Suprapubic skin (tissue), 4 donors: ENCODE data around the gene PANK4.

Experiments used
- EP300 ChIP-seq: sonication (generic); formaldehyde crosslinking; IDR thresholded peaks from one replicate; pipeline ENCODE4 v1.6.1; 2017; ENCODE audit warnings: antibody characterized with exemption
- POLR2A ChIP-seq, 2 donors: fragments of 450-650 bp; IDR thresholded peaks; one replicate each; pipeline ENCODE4 v1.6.1; 2017; ENCODE audit warnings: antibody characterized with exemption in 2 of 2, mild to moderate bottlenecking in 2 of 2, moderate library complexity in 2 of 2
- POLR2AphosphoS5 ChIP-seq, 3 donors: sonication (generic); formaldehyde crosslinking; IDR thresholded peaks; one replicate each; pipeline ENCODE4 v1.6.1; 2017; ENCODE audit warnings: antibody characterized with exemption in 3 of 3
- TF ChIP-seq, protein P1 (sequence below), 2 donors: fragments of 200-600 bp in 1 of 2; fragments of 450-650 bp in 1 of 2; sonication (generic) in 1 of 2; IDR thresholded peaks; one replicate each; pipeline ENCODE4 v1.5.1; 2016 to 2019; ENCODE audit warnings: antibody characterized with exemption in 2 of 2, mild to moderate bottlenecking in 1 of 2, moderate library complexity in 1 of 2

DNA sequence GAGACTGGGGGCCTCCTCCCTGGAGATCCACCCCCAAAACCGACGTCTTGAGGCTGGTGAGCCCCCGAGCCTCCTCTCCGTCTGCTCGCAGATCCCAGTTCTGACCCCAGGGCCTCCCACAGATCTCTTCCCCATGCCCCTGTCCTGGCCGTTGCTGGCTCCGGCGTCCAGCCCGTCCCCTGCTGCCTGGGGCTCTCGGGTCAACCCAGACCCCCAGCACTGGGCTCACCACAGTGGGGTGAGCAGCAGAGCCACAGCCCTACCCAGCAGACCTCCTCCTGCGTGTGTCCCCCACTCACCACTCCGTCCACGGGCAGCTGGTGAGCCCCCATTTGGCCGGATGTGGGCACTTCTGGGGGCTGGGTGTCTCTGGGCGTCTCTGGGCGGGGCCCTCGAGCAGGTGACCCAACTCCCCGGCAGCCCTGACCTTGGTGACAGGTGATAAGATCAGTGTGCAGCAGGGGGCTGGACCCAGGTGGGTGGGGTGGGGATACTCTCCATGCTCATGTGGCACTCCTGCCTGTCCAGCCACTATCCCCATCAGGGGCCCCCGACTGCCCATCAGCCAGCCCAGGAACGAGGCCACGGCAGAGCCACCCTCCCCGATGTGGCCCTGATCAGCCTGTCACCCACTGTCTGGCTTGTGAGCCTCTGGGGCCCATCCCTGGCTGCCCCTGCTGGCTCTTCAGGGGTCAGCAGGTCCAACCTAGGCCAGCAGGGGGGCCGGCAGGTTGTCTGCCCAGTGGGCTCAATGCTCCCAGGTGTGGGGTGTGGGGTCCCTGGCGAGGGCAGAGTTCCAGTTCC, 30.5 kb upstream of the PANK4 start:
- TF ChIP-seq, protein P1, sequence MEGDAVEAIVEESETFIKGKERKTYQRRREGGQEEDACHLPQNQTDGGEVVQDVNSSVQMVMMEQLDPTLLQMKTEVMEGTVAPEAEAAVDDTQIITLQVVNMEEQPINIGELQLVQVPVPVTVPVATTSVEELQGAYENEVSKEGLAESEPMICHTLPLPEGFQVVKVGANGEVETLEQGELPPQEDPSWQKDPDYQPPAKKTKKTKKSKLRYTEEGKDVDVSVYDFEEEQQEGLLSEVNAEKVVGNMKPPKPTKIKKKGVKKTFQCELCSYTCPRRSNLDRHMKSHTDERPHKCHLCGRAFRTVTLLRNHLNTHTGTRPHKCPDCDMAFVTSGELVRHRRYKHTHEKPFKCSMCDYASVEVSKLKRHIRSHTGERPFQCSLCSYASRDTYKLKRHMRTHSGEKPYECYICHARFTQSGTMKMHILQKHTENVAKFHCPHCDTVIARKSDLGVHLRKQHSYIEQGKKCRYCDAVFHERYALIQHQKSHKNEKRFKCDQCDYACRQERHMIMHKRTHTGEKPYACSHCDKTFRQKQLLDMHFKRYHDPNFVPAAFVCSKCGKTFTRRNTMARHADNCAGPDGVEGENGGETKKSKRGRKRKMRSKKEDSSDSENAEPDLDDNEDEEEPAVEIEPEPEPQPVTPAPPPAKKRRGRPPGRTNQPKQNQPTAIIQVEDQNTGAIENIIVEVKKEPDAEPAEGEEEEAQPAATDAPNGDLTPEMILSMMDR (IDR thresholded peaks at IDR 0.05): peak in 1 of 2 donors; percentile 8
- TF ChIP-seq POLR2A (IDR thresholded peaks at IDR 0.05): no peak
- TF ChIP-seq POLR2AphosphoS5 (IDR thresholded peaks at IDR 0.05): no peak
- TF ChIP-seq EP300: no peak
